ENCODE results near the gene ZNF564. TPM values are rescaled to one million over a fixed set of nuclear protein-coding genes. Genes with fewer than 3 reads are reported as not detected.
A peak's percentile ranks its signal among the peaks of the same experiment; 100 is the strongest.

Gene ZNF564
- total RNA-seq, 2 donors from 2014 or later: 17.3 to 20.6 TPM

DNA sequence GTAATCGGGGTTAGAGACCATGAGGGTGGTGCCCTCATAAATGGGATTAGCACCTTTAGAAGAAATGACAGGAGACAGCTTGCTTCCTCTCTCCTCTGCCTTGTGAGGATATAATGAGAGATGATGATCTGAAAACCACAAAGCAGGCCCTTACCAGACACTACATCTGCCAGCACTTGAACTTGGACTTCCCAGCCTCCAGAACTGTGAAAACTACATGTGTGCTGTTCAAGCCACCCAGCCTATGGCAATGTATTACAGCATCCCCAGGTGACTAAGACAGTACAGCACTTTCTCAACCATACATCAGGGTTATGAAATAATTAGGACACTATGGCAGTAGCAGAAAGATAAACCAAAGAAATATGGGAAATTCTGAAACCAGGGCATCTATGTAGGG is 7.4 kb downstream of the ZNF564 start:
- no peak for TF ChIP-seq CTCF (conservative IDR thresholded peaks at IDR 0.05)
- peak overlapping the region; percentile 60 for H3K4me3 ChIP-seq (ENCODE audit: low read length)
- no peak overlapping the region for H3K4me3 Mint-ChIP-seq
- H3K36me3 Mint-ChIP-seq (ENCODE audit: low read depth): peaks cover 79% of the 10 kb centered on the region
- H3K36me3 ChIP-seq (ENCODE audit: control insufficient read depth, insufficient read depth, low read length): peaks cover 75% of the 10 kb centered on the region
- H3K27ac Mint-ChIP-seq: no peak overlapping the region
- H3K4me1 ChIP-seq (ENCODE audit: control insufficient read depth, insufficient read depth, low read length): no peaks in the 10 kb centered on the region
- H3K27ac ChIP-seq (ENCODE audit: low read depth, low read length): no peak overlapping the region
- no peaks in the 10 kb centered on the region for H3K27me3 ChIP-seq (ENCODE audit: control insufficient read depth, insufficient read depth, low read length, poor library complexity, severe bottlenecking)
- no peaks in the 10 kb centered on the region for H3K27me3 Mint-ChIP-seq (ENCODE audit: insufficient read depth)
- WGBS, 2 experiments (ENCODE audit: insufficient coverage in 1 of 2, insufficient read length in 1 of 2): 70 to 89% methylated on average over 1 of the region's 1 CpG
- no peak overlapping the region for H3K9ac ChIP-seq (ENCODE audit: extremely low read depth, low read length, poor library complexity, severe bottlenecking)
- no peaks in the 10 kb centered on the region for H3K4me1 Mint-ChIP-seq
- no peak for DNase-seq
- H3K9me3 ChIP-seq (ENCODE audit: control insufficient read depth, low read length): peaks cover 72% of the 10 kb centered on the region
- peaks cover 60% of the 10 kb centered on the region for H3K9me3 Mint-ChIP-seq

DNA sequence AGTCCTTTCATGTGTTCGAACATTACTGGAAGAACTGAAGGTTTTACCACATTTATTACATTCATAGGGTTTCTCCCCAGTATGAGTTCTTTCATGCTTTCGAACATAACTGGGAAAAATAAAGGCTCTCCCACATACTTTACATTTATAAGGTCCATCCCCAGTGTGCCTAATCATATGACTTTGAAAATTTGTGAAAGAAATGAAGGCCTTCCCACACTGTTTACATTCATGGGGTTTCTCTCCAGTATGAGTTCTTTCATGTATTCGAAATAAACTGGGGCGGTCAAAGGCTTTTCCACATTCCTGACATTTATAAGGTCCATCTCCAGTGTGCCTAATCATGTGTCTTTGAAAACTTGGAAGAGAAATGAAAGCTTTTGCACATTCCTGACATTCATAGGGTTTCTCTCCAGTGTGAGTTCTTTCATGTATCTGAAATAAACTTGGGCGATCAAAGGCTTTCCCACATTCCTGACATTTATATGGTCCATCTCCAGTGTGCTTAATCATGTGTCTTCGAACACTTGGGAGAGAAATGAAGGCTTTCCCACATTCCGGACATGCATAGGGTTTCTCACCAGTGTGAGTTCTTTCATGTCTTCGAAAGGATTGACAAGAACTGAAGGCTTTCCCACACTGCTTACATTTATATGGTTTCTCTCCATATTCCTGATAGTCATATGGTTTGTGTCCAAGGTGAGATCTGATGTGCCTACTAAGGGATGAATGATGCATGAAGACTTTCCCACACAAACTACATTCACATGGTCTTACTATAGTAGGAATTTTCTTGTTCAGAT is 24.0 kb downstream of the ZNF564 start:
- H3K36me3 Mint-ChIP-seq (ENCODE audit: low read depth): peaks cover 91% of the 10 kb centered on the region
- Histone ChIP-seq H3K27ac (ENCODE audit: low read depth, low read length) (no peak overlapping the region), H3K27me3 (ENCODE audit: control insufficient read depth, insufficient read depth, low read length, poor library complexity, severe bottlenecking) (no peaks in the 10 kb centered on the region), H3K4me1 (ENCODE audit: control insufficient read depth, insufficient read depth, low read length) (no peaks in the 10 kb centered on the region), H3K9ac (ENCODE audit: extremely low read depth, low read length, poor library complexity, severe bottlenecking) (no peak overlapping the region), H3K4me3 (ENCODE audit: low read length) (peak overlapping the region; percentile 79), H3K36me3 (ENCODE audit: control insufficient read depth, insufficient read depth, low read length) (peaks cover 85% of the 10 kb centered on the region), H3K9me3 (ENCODE audit: control insufficient read depth, low read length) (peaks cover 98% of the 10 kb centered on the region)
- no peak overlapping the region for H3K4me3 Mint-ChIP-seq
- DNase-seq: no peak
- no peaks in the 10 kb centered on the region for H3K4me1 Mint-ChIP-seq
- H3K27ac Mint-ChIP-seq: no peak overlapping the region
- WGBS, 2 experiments (ENCODE audit: insufficient coverage in 1 of 2, insufficient read length in 1 of 2): 88 to 100% methylated on average over 4 to 8 of the region's 8 CpGs
- no peak for TF ChIP-seq CTCF (conservative IDR thresholded peaks at IDR 0.05)
- peaks cover 98% of the 10 kb centered on the region for H3K9me3 Mint-ChIP-seq
- peaks cover 1% of the 10 kb centered on the region for H3K27me3 Mint-ChIP-seq (ENCODE audit: insufficient read depth)

DNA sequence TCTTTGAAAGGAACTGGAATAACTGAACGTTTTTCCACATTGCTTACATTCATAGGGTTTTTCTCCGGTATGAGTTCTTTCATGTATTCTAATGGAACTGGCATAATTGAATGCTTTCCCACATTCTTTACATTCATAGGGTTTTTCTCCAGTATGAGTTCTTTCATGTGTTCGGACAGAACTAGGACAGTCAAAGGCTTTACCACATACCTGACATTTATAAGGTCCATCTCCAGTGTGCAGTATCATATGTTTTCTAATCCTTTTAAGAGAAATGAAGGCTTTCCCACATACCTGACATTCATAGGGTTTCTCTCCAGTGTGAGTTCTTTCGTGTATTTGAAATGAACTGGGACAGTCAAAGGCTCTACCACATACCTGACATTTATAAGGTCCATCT is 24.7 kb downstream of the ZNF564 start:
- Histone ChIP-seq H3K9ac (ENCODE audit: extremely low read depth, low read length, poor library complexity, severe bottlenecking) (no peak overlapping the region), H3K9me3 (ENCODE audit: control insufficient read depth, low read length) (peaks cover 100% of the 10 kb centered on the region), H3K4me1 (ENCODE audit: control insufficient read depth, insufficient read depth, low read length) (no peaks in the 10 kb centered on the region), H3K27me3 (ENCODE audit: control insufficient read depth, insufficient read depth, low read length, poor library complexity, severe bottlenecking) (no peaks in the 10 kb centered on the region), H3K36me3 (ENCODE audit: control insufficient read depth, insufficient read depth, low read length) (peaks cover 81% of the 10 kb centered on the region), H3K27ac (ENCODE audit: low read depth, low read length) (no peak overlapping the region), H3K4me3 (ENCODE audit: low read length) (peak overlapping the region; percentile 79)
- H3K27me3 Mint-ChIP-seq (ENCODE audit: insufficient read depth): peaks cover 1% of the 10 kb centered on the region
- H3K36me3 Mint-ChIP-seq (ENCODE audit: low read depth): peaks cover 92% of the 10 kb centered on the region
- DNase-seq: no peak
- TF ChIP-seq CTCF (conservative IDR thresholded peaks at IDR 0.05): no peak
- H3K4me3 Mint-ChIP-seq: no peak overlapping the region
- peaks cover 100% of the 10 kb centered on the region for H3K9me3 Mint-ChIP-seq
- no peak overlapping the region for H3K27ac Mint-ChIP-seq
- H3K4me1 Mint-ChIP-seq: no peaks in the 10 kb centered on the region
- WGBS, 2 experiments (ENCODE audit: insufficient coverage in 1 of 2, insufficient read length in 1 of 2): 95 to 100% methylated on average over 3 to 4 of the region's 4 CpGs
